Measurements from ENCODE around the gene KSR2.

Gene KSR2

DNA sequence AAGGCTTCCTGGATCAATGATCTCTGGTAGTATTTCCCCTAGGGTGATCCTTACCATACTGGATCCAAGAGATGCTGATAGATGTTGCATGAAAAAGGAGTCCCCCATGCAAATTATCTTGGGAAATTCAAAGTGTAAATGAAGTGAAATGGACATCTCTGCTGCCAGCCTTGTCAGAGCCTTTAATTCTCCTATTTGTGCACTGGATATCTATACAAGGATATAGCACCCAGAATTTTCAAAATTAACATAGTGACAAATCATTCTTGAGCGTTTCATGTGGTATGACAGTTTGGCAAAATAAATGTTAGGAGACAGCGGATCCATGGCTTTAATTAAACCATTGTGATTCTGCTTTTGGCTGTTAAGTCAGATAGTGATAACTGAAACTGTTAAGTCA, 260.9 kb downstream of the KSR2 start:
- no peak overlapping the region for H3K4me3 ChIP-seq (ENCODE audit: low read depth, low read length)
- TF ChIP-seq, protein P1, sequence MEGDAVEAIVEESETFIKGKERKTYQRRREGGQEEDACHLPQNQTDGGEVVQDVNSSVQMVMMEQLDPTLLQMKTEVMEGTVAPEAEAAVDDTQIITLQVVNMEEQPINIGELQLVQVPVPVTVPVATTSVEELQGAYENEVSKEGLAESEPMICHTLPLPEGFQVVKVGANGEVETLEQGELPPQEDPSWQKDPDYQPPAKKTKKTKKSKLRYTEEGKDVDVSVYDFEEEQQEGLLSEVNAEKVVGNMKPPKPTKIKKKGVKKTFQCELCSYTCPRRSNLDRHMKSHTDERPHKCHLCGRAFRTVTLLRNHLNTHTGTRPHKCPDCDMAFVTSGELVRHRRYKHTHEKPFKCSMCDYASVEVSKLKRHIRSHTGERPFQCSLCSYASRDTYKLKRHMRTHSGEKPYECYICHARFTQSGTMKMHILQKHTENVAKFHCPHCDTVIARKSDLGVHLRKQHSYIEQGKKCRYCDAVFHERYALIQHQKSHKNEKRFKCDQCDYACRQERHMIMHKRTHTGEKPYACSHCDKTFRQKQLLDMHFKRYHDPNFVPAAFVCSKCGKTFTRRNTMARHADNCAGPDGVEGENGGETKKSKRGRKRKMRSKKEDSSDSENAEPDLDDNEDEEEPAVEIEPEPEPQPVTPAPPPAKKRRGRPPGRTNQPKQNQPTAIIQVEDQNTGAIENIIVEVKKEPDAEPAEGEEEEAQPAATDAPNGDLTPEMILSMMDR (IDR thresholded peaks at IDR 0.05; ENCODE audit: low read depth, low read length, missing control alignments), result no peak
- no peak for DNase-seq
- in situ Hi-C loops (cut with HindIII; ENCODE audit: low pct_ligation_motif_present, low sequenced_read_pairs), result no loop called here
- no peaks in the 10 kb centered on the region for H3K36me3 ChIP-seq (replicated peaks)
- H3K27ac ChIP-seq, result no peak overlapping the region
- H3K27me3 ChIP-seq (replicated peaks), result no peaks in the 10 kb centered on the region

DNA sequence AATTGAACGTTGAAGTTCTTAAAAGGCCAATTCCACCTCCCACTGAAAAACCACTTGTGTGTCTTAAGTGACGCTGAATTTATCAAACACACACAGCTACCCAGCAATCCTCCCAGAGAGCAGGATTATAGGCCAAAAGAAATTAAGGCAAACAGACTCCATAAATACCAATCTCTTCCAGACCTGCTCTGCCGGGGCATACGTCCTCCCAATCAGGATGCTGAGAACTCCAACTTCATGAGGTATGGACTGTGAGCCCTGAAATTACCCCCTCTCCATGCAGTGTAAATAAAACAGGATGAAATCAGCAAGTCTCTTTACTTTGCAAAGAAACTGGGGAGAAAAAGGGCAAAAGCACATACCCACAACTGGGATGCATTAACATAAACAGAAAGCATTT, 265.2 kb downstream of the KSR2 start:
- H3K27ac ChIP-seq, result no peak overlapping the region
- TF ChIP-seq, protein P1 (IDR thresholded peaks at IDR 0.05; ENCODE audit: low read depth, low read length, missing control alignments), result no peak
- H3K27me3 ChIP-seq (replicated peaks), result no peaks in the 10 kb centered on the region
- in situ Hi-C loops (cut with HindIII; ENCODE audit: low pct_ligation_motif_present, low sequenced_read_pairs), result no loop called here
- no peaks in the 10 kb centered on the region for H3K36me3 ChIP-seq (replicated peaks)
- DNase-seq, result no peak
- H3K4me3 ChIP-seq (ENCODE audit: low read depth, low read length), result no peak overlapping the region

DNA sequence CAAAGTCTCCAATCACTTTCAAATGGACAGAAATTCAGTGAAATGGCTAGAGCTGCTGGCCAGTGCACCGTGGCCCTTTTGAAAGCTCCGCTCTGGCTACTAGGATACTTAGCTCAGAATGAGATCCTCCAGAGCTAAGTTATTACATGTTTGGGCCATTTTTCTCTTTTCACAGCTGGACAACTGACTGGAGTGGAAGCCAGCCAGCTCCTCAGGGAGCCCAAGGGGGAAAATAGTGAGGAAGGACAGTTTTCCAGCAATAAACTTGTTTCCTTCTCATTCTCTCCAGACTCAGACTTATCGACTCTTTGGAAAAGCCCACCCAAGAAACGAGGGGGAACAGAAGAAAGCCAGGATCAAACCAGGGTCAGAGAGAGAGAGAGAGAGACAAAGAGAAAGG, 266.0 kb downstream of the KSR2 start:
- TF ChIP-seq, protein P1 (IDR thresholded peaks at IDR 0.05; ENCODE audit: low read depth, low read length, missing control alignments), result no peak
- Histone ChIP-seq H3K27me3 (replicated peaks) (no peaks in the 10 kb centered on the region), H3K27ac (no peak overlapping the region), H3K36me3 (replicated peaks) (no peaks in the 10 kb centered on the region), H3K4me3 (ENCODE audit: low read depth, low read length) (no peak overlapping the region)
- in situ Hi-C loops (cut with HindIII; ENCODE audit: low pct_ligation_motif_present, low sequenced_read_pairs), result no loop called here
- DNase-seq, result no peak

DNA sequence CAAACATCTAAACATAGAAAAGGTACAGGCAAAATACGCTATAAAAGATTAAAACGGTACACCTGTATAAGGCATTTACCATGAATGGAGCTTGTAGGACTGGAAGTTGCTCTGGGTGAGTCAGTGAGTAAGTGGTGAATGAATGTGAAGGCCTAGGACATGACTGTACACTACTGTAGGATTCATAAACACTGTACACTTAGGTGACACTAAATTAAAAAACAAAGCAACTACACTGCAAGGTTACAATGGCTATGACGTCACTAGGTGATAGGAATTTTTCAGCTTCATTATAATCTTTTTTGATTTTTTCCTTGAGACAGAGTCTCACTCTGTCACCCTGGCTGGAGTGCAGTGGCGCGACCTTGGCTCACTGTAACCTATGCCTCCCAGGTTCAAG, 269.2 kb downstream of the KSR2 start:
- Histone ChIP-seq H3K36me3 (replicated peaks) (no peaks in the 10 kb centered on the region), H3K4me3 (ENCODE audit: low read depth, low read length) (no peak overlapping the region), H3K27ac (no peak overlapping the region), H3K27me3 (replicated peaks) (no peaks in the 10 kb centered on the region)
- DNase-seq, result no peak
- in situ Hi-C loops (cut with HindIII; ENCODE audit: low pct_ligation_motif_present, low sequenced_read_pairs), result no loop called here
- TF ChIP-seq, protein P1 (IDR thresholded peaks at IDR 0.05; ENCODE audit: low read depth, low read length, missing control alignments), result no peak

DNA sequence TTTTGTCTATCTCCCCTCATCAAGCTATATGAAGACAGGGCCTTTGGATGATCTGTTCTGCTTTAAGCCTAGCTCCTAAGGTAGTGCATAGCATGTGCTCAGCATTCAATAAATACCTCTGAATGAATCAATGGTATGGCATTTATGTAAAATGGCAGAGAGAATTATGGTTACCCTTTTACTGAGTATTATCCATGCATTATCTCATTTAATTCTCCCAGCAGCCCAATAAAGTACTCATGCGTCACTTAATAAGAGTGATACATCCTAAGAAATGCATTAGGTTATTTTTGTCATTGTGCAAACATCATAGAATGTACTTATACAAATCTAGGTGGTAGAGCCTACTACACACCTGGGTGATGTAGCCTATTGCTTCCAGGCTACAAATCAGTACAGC, 269.7 kb downstream of the KSR2 start:
- Histone ChIP-seq H3K27ac (no peak overlapping the region), H3K27me3 (replicated peaks) (no peaks in the 10 kb centered on the region), H3K36me3 (replicated peaks) (no peaks in the 10 kb centered on the region), H3K4me3 (ENCODE audit: low read depth, low read length) (no peak overlapping the region)
- TF ChIP-seq, protein P1 (IDR thresholded peaks at IDR 0.05; ENCODE audit: low read depth, low read length, missing control alignments), result no peak
- in situ Hi-C loops (cut with HindIII; ENCODE audit: low pct_ligation_motif_present, low sequenced_read_pairs), result no loop called here
- no peak for DNase-seq

DNA sequence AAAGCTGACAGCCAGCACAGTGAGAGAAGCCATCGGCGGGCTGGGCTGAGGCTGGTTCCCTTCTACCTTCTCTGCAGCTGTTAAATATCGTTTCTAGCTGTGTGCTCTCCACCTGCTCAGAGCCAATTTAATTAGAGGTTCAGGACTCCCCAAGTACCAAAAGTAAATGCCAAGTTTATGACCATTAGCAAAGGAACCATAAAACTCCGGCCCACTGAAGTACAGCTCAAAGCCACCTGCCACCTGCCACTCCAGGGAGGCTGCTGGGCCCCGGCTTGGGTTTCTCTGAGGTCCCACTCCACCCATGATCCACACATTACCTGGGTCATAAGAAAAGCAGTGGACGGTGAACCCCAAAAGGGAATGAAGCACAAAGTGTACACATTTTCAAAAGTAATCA, 272.8 kb downstream of the KSR2 start:
- no peaks in the 10 kb centered on the region for H3K36me3 ChIP-seq (replicated peaks)
- TF ChIP-seq, protein P1 (IDR thresholded peaks at IDR 0.05; ENCODE audit: low read depth, low read length, missing control alignments), result no peak
- in situ Hi-C loops (cut with HindIII; ENCODE audit: low pct_ligation_motif_present, low sequenced_read_pairs), result no loop called here
- no peak overlapping the region for H3K4me3 ChIP-seq (ENCODE audit: low read depth, low read length)
- DNase-seq, result no peak
- no peak overlapping the region for H3K27ac ChIP-seq
- H3K27me3 ChIP-seq (replicated peaks), result no peaks in the 10 kb centered on the region

All from brain microvascular endothelial cell (primary cell).